Activated T-helper 1 cell treated with anti-CD3 and anti-CD28 coated beads, Interleukin-12 subunit alpha, Interleukin-12 subunit beta, Interleukin-2, Interleukin-4 antibody, amounts not matched to agents 30 ng/mL and 10 ng/mL and 1 ng/mL, durations not matched to agents 14 hours and 24 hours and 36 hours (primary cell): ENCODE measurements around the gene IL1F10. TPM values are rescaled to one million over a fixed set of nuclear protein-coding genes. Genes with fewer than 3 reads are reported as not detected.
A peak's percentile ranks its signal among the peaks of the same experiment; 100 is the strongest.

Experiments
- DNase-seq: peaks from one replicate; pipeline ENCODE4 v3.0.0; 2021; ENCODE audit warnings: low spot score
- H3K27ac Mint-ChIP-seq: one replicate; pipeline ENCODE4 v1.8.0; 2021; ENCODE audit warnings: mild to moderate bottlenecking, mixed read lengths
- H3K27me3 Mint-ChIP-seq: one replicate; pipeline ENCODE4 v1.8.0; 2022; ENCODE audit warnings: mild to moderate bottlenecking, moderate library complexity, mixed read lengths; ENCODE audit not compliant: insufficient read depth
- H3K36me3 Mint-ChIP-seq: one replicate; pipeline ENCODE4 v1.8.0; 2021; ENCODE audit warnings: low read depth, mixed read lengths
- H3K4me1 Mint-ChIP-seq: one replicate; pipeline ENCODE4 v1.8.0; 2021; ENCODE audit warnings: low read depth, mixed read lengths
- H3K4me3 Mint-ChIP-seq: one replicate; pipeline ENCODE4 v1.8.0; 2021; ENCODE audit warnings: mild to moderate bottlenecking, moderate library complexity, mixed read lengths
- H3K9me3 Mint-ChIP-seq: one replicate; pipeline ENCODE4 v1.8.0; 2021; ENCODE audit warnings: mixed read lengths
- intact Hi-C: fragments of 100-400 bp; cut with micrococcal nuclease; formaldehyde crosslinking; loops from one replicate; pipeline ENCODE4 v1.15.1; 2024
- total RNA-seq: library from RNA; stranded (reverse); gene quantifications from 2 replicates; pipeline ENCODE4 v1.2.3, GENCODE V29; 2022

Gene IL1F10
- total RNA-seq, 1 donor from 2014 or later, result not detected

DNA sequence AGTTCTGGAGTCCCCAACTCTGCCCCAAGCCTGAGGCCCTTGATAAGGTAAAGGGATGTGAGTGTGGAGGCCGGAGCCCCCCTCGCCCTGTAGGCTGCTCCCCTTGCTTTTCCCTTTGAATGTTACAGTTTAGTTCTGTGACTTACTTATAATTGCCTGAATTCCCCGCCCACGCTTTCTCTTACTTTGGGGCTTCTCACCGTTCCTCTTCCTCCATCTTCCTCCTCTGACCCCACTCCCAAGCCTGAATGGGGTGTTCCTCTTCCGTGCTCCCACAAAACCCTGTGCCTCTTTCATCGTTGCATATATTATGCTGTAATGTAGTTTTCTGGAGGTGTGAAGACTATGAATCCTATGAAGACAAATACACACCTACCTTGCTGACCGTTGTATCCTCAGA lies 44.7 kb downstream of the IL1F10 start:
- Mint-ChIP-seq H3K9me3 (no peaks in the 10 kb centered on the region), H3K4me3 (no peak overlapping the region), H3K27me3 (peaks cover 3% of the 10 kb centered on the region), H3K4me1 (peaks cover 27% of the 10 kb centered on the region), H3K27ac (no peak overlapping the region), H3K36me3 (no peaks in the 10 kb centered on the region)
- no peak for DNase-seq
- intact Hi-C loops, result no loop called here

DNA sequence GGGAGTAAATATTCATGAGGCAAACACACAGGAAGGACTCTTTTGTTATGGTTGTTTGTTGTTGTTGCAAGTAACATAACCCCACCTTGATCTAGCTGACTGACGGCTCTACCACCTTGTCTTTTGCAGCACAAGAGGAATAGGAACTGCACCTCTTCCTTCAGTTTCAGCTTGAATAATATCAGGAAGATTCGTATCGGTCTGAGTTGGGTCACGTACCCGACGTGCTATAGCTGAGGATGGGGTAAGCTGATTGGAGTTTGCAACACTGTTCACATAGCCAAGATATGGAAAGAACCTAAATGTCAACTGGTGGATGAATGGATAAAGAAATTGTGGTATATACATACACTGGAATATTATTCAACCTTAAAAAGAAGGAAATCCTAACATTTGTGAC lies 45.1 kb downstream of the IL1F10 start:
- intact Hi-C loops, result no loop called here
- Mint-ChIP-seq H3K4me1 (peaks cover 27% of the 10 kb centered on the region), H3K4me3 (no peak overlapping the region), H3K27ac (no peak overlapping the region), H3K36me3 (no peaks in the 10 kb centered on the region), H3K9me3 (no peaks in the 10 kb centered on the region), H3K27me3 (peaks cover 3% of the 10 kb centered on the region)
- no peak for DNase-seq

DNA sequence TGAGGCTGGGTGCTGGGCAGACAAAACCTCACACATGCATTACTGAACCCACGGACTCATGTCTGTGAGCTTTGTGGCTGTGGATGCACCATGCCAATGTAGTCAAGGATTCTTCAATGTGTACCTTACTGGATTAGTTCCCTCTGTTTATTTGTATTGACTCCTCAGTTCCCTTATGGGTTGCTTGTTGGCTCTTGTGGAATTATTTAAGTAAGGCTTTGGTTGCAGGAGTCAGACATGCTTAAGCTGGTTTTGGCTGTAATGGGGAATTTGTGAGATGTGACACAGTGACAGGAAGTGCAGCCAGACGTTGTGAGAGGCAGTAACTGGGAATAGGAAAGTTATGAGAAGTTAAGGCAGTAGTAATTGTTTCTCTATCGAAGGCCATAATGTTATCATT lies 46.0 kb downstream of the IL1F10 start:
- Mint-ChIP-seq H3K27me3 (peaks cover 3% of the 10 kb centered on the region), H3K9me3 (no peaks in the 10 kb centered on the region), H3K4me1 (peaks cover 20% of the 10 kb centered on the region), H3K36me3 (no peaks in the 10 kb centered on the region), H3K27ac (no peak overlapping the region), H3K4me3 (no peak overlapping the region)
- intact Hi-C loops, result no loop called here
- DNase-seq, result no peak

DNA sequence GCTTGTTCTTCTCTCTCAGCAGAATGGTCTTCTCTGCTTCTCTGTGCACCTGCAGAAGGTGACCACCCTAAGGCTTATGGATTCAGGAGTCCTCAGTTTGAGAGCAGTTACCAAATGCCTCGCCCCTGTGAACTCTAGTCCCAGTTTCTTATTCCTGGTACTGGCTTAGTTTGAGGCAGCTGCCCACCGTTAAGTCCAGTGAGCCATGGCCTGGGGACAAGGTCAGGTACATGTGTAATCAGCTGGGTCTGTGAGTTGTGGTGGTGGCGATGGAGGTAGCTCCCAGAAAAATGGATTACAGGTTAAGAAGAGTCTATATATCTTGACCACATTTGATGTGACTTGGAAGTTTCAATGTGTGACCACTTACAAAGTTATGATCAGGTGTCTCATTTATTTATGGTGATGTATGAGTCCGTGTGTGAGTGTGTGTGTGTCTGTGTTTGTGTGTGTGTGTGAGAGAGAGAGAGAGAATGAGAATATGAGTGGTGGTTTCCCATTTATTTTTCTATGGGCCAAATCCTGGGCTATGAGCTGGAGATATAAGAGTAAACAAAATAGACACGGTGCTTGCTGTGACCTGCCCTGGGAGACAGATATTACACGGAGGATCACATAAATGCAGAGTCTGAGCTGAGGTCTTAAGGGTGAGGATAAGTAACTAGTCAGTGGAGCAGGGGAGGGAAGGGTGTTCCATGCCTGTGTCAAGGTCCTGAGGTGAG lies 46.6 kb downstream of the IL1F10 start:
- no peaks in the 10 kb centered on the region for H3K36me3 Mint-ChIP-seq
- no peak overlapping the region for H3K4me3 Mint-ChIP-seq
- DNase-seq, result no peak
- H3K9me3 Mint-ChIP-seq, result no peaks in the 10 kb centered on the region
- peaks cover 19% of the 10 kb centered on the region for H3K4me1 Mint-ChIP-seq
- H3K27ac Mint-ChIP-seq, result no peak overlapping the region
- intact Hi-C loops, result no loop called here
- H3K27me3 Mint-ChIP-seq, result peaks cover 3% of the 10 kb centered on the region

DNA sequence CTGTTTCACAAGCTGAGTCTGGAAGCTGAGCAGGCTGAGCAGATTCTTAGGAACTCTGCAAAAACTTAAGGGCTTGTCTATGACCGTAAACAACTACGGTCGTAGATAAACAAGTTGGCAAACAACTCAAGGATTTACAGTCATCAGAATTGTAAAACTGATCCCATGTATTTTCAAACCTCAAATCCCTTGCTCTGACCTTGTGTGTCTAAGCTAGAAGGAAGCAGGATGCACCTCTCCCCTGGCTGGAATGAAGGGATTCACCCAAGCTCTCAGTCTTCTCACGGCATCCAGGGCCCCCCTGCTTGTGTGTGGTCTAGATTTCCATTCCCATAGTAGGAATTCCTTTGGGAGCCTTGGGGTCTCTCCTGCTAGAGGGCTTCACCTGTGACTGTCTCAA lies 47.2 kb downstream of the IL1F10 start:
- Mint-ChIP-seq H3K4me1 (peaks cover 17% of the 10 kb centered on the region), H3K9me3 (no peaks in the 10 kb centered on the region), H3K27me3 (peaks cover 2% of the 10 kb centered on the region), H3K27ac (no peak overlapping the region), H3K36me3 (no peaks in the 10 kb centered on the region), H3K4me3 (no peak overlapping the region)
- intact Hi-C loops, result no loop called here
- DNase-seq, result no peak

DNA sequence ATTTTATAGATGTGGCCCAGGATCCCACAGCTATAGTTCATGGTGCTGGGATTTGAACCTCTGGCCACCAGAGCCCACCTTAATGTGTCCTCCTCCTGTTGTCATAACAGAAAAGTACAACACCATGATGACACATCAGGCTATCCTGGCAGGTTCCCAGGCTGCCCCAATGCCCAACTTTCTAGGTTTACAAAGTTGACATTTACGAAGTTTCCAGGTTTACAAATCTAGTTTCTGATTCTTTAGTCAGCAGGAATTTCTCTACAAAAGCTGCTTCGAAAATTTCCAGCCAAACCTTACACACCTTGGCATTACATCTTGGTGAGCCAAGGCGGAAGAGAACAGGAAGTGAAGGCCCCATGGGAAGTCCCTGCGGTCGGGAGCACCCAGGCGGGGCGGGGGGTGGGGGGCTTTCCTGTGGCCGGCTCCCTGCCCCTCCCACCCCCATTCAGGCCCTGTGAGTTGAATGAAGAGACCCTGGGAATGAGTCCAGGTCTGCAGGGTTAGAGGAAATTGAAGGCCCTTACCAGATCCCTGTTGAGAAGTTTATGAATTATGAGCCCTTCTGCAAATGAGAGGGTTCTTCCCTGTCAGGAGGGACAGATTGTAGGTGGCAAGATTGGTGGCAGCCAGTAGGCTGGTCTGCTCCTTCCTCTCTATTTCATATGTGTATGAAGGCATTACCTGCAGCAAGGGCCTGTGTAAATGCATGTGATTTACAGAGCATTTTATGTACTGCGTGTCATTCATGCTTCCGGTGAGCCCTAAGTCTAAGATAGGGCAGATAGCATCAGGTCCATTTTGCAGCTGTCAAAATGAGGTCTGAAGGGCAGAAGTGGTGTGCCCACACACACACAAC lies 48.6 kb downstream of the IL1F10 start:
- peaks cover 5% of the 10 kb centered on the region for H3K27me3 Mint-ChIP-seq
- DNase-seq, result no peak
- H3K27ac Mint-ChIP-seq, result peak overlapping the region; percentile 77
- intact Hi-C loops, result loop anchor here (1.0 kb wide), 1 partner anchor 11 kb away; no protein-coding TSS in a partner anchor
- peak overlapping the region; percentile 51 for H3K4me3 Mint-ChIP-seq
- no peaks in the 10 kb centered on the region for H3K9me3 Mint-ChIP-seq
- peaks cover 17% of the 10 kb centered on the region for H3K4me1 Mint-ChIP-seq
- no peaks in the 10 kb centered on the region for H3K36me3 Mint-ChIP-seq

DNA sequence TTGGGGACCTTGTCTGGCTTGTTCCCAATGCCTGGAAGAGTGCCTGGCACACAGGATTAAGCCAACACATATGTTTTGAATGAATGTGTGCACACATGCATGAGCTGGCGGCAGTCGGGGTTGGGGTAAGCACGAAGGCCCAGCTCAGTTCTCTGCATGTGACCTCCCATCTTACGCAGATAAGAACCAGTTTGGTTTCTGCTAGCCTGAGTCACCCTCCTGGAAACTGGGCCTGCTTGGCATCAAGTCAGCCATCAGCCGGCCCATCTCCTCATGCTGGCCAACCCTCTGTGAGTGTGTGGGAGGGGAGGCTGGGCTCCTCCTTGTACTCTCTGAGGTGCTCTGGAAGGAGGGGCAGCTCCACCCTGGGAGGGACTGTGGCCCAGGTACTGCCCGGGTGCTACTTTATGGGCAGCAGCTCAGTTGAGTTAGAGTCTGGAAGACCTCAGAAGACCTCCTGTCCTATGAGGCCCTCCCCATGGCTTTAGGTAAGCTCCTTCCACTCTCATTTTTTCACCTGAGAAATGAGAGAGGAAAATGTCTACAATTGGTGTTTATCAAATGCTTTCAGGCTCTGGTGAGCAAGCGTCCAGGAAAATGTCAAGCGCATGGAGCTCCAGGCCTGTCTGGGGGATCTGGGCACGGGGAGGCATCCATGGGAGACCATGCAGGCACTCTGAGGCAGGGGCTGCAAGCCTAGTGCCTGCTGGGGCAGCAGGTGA lies 49.9 kb downstream of the IL1F10 start:
- Mint-ChIP-seq H3K9me3 (no peaks in the 10 kb centered on the region), H3K27me3 (peaks cover 5% of the 10 kb centered on the region), H3K4me3 (no peak overlapping the region), H3K36me3 (no peaks in the 10 kb centered on the region), H3K4me1 (peaks cover 20% of the 10 kb centered on the region), H3K27ac (peak overlapping the region; percentile 70)
- DNase-seq, result no peak
- intact Hi-C loops, result no loop called here

DNA sequence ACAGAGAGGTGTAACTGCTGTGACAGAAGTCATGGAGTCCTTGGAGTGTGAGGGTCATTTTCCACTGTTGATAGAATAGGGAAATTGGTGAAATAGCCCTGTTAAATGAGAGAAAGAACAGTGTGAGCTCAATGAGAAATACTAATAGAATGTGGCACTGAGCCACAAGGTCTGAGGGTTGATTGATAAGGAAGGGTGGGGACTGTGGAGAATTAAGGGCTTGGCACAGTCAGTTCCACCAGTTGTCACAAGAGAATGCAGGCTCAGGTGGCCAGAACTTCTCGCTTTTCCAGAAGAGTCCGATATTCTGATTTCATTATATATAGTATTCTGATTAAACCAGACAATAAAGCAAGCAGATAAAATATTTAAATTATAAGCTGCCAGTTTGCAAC lies 50.5 kb downstream of the IL1F10 start:
- H3K36me3 Mint-ChIP-seq, result no peaks in the 10 kb centered on the region
- no peaks in the 10 kb centered on the region for H3K9me3 Mint-ChIP-seq
- DNase-seq, result no peak
- peaks cover 20% of the 10 kb centered on the region for H3K4me1 Mint-ChIP-seq
- H3K4me3 Mint-ChIP-seq, result no peak overlapping the region
- intact Hi-C loops, result no loop called here
- H3K27me3 Mint-ChIP-seq, result peaks cover 5% of the 10 kb centered on the region
- no peak overlapping the region for H3K27ac Mint-ChIP-seq

DNA sequence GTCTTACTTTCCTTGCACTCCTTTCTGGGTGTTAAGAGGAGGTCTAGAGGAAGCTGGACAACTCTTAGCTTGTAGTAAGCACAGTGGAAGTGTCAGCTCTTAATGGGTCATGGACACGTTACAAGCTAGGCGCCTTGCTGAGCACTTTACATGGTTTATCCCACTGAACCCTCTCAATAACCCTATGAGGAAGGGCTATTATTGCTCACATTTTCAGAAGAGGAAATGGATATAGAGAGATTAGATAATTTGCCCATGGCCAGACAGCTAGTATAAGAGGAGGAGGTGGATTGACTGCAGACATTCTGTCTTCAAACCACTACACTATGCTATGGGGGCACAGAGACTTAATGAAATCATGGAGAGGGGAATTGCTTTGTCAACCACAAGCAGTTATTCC lies 51.3 kb downstream of the IL1F10 start:
- Mint-ChIP-seq H3K4me3 (no peak overlapping the region), H3K36me3 (no peaks in the 10 kb centered on the region)

DNA sequence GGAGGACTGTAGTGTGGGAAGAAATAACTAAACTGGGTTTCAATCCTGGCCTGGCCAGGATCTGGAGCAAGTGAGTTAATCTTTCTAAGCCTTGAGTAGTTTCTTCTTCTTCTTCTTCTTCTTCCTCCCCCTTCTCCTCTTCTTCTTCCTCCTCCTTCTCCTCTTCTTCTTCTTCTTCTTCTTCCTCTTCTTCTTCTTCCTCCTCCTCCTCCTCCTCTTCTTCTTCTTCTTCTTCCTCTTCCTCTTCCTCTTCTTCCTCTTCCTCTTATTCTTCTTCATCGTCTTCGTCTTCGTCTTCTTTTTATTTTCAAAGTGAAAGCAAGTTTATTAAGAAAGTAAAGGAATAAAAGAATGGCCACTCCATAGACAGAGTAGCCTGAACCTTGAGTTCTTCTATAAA lies 53.1 kb downstream of the IL1F10 start:
- no peak overlapping the region for H3K27ac Mint-ChIP-seq
- no peaks in the 10 kb centered on the region for H3K9me3 Mint-ChIP-seq
- H3K4me1 Mint-ChIP-seq, result peaks cover 46% of the 10 kb centered on the region
- DNase-seq, result no peak
- no peaks in the 10 kb centered on the region for H3K36me3 Mint-ChIP-seq
- peaks cover 5% of the 10 kb centered on the region for H3K27me3 Mint-ChIP-seq
- no peak overlapping the region for H3K4me3 Mint-ChIP-seq
- intact Hi-C loops, result no loop called here

More for the DNA sequence above, 51.3 kb downstream of the IL1F10 start:
- DNase-seq, result no peak
- H3K4me1 Mint-ChIP-seq, result peaks cover 28% of the 10 kb centered on the region
- intact Hi-C loops, result no loop called here
- H3K27me3 Mint-ChIP-seq, result peaks cover 5% of the 10 kb centered on the region
- no peak overlapping the region for H3K27ac Mint-ChIP-seq
- no peaks in the 10 kb centered on the region for H3K9me3 Mint-ChIP-seq

DNA sequence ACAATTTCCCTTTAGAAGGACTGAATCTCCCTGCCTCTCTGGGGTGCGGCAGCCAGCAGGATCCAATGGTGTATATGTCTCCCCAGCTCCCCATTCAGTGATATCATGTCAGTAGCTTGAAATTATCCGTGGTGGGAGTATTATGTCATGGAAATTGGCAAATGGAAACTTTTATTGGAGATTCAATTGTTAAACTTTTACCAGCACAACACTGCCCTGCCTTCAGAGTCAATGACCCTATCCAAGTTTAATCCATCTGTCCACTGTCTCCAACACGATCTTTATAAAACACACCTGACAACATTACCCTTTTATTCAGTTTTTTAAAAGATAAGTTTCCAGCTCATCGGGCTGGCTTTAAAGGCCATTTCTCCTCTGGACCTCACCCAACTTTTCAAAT lies 54.6 kb downstream of the IL1F10 start:
- intact Hi-C loops, result no loop called here
- no peak for DNase-seq
- peaks cover 59% of the 10 kb centered on the region for H3K4me1 Mint-ChIP-seq

DNA sequence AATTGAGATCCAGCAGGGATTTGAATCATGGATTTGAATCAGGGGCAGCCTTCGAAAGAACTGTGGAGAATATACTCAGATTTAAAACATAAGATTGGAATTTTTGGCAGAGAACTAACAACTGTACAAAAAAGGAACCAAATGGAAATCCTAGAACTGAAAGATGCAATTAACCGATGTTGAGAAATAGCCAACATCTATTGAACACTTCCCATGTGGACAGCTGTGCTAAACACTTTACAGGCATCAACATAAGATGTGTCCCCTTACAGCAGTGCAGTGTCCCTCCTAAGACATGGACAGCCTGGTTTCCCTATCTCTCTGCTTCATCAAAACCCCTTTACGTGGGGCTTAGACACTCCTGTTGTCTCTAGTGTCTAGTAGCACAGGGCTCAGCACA lies 56.0 kb downstream of the IL1F10 start:
- no peak overlapping the region for H3K27ac Mint-ChIP-seq
- H3K36me3 Mint-ChIP-seq, result no peaks in the 10 kb centered on the region
- intact Hi-C loops, result loop anchor here (2.0 kb wide), 1 partner anchor 19 kb away; no protein-coding TSS in a partner anchor
- no peak for DNase-seq
- no peaks in the 10 kb centered on the region for H3K9me3 Mint-ChIP-seq
- H3K4me3 Mint-ChIP-seq, result no peak overlapping the region
- H3K4me1 Mint-ChIP-seq, result peaks cover 59% of the 10 kb centered on the region
- H3K27me3 Mint-ChIP-seq, result peaks cover 7% of the 10 kb centered on the region

More for the DNA sequence above, 54.6 kb downstream of the IL1F10 start:
- peaks cover 7% of the 10 kb centered on the region for H3K27me3 Mint-ChIP-seq
- no peaks in the 10 kb centered on the region for H3K9me3 Mint-ChIP-seq
- H3K36me3 Mint-ChIP-seq, result no peaks in the 10 kb centered on the region
- no peak overlapping the region for H3K4me3 Mint-ChIP-seq
- no peak overlapping the region for H3K27ac Mint-ChIP-seq
